CD4-positive, alpha-beta T cell treated with Interleukin-6 at 100 ng/mL for 8 hours (primary cell): ENCODE data around the gene LDLRAD3.

ENCODE experiments used
- DNase-seq: peaks from one replicate; pipeline ENCODE4 v3.0.0-alpha.2; 2020; ENCODE audit warnings: mixed read lengths, low spot score

The LDLRAD3 gene

DNA sequence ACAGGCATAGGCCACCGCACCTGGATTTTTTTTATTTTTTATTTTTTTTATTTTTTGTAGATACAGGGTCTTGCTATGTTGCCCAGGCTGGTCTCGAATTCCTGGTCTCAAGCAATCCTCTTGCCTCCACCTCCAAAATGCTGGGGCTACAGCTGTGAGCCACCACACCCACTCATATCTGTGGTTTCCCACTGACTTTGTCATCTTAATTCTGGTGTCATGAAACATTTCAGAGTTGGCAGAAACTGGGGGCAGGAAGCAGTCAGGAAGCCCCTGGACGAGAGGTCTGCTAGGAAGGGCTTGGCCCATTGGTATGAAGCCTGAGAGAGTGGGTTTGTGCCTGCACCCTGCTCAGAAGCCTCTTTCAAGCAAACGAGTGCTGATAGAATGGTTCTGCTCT lies 296.3 kb downstream of the LDLRAD3 start:
- no peak for DNase-seq

DNA sequence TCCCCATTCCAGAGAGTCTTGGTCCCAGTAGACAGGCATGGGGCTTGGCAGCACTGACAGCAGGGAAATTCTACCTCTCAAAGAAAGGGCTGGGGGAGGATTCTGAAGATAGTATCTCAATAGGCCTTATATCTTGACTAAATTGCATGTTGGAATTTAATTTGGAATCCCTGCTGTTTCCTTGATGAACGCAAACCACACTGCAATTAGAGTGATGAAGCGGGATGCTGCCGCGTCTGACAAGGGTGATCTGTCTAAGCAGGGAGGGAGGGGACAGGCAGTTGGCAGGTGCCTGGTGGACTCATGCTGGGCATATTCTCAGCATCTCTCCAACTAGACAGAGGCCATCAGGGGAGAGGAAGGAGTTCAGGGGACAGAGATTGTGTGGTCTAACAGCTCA lies 296.9 kb downstream of the LDLRAD3 start:
- DNase-seq = no peak

DNA sequence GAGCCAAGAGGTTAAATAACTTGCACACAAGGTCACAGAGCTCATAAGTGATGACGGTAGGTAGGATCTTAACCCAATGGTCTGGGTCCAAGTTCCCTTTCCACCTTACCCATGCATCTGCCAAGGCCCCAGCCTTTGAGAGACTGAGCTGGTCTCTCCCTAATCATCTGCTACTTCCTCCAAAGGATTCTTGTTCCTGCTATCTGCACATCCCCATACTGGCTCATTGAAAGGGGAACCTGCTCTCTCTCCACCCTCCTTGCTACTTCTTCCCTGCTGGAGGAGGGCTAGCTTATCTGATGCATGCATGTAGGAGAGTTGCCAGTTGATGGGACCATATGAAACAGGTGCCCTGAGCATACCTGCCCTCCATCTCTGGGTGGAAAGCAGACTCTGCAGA lies 297.6 kb downstream of the LDLRAD3 start:
- no peak for DNase-seq

DNA sequence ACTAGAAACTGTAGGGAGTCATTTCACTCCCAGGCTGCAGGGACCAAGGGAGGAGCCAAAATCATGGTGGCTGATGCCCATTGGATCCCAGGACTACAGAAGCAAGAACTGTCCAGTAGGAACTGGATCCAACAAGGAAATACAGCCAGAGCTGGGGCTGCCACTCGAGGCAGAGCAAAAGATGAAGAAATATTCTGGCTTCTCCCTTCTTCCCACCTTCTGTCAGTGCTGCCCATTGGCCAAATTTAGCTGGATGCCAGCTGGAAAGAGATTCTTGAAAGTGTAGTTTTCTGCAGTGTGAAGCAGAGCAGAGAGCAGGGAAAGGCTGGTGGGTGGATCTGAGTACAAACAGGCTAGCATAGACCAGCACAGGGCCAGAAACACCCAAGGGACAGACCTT lies 299.8 kb downstream of the LDLRAD3 start:
- DNase-seq = no peak

DNA sequence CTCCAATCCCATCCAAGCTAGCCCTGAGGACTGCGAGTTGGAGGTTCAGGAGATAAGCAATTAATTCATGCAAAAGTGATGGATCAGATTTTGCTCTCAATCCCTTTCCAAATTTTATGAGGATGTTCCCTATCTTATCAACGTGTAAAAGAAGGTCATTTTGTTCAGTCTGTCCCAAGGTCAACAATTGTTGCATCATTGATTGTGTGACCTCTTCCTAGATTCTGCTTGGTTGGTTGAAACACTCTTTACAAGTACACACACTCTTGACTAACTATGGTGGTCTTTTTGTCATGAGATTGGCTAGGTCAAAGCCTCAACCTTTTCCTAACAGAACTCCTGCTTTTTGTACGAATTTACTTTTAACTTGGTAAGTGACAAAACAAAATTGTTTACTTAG lies 303.6 kb downstream of the LDLRAD3 start:
- no peak for DNase-seq

DNA sequence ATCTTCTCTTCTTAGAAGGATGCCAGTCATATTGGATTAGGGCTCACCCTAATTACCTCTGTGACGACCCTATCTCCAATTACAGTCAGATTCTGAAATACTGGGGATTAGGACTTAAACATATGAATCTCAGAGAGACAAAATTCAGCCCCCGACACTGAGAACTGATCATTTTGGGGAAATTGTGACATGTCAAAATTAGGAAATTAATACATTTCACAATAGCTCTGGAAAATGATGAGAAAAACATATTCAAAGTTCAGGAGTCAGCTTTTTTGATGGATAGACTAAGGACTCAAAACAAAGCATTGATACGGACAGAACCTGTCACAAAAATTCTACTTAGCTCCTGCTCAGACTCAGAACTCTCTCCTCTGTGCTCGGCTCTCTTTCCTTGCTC lies 304.6 kb downstream of the LDLRAD3 start:
- no peak for DNase-seq

DNA sequence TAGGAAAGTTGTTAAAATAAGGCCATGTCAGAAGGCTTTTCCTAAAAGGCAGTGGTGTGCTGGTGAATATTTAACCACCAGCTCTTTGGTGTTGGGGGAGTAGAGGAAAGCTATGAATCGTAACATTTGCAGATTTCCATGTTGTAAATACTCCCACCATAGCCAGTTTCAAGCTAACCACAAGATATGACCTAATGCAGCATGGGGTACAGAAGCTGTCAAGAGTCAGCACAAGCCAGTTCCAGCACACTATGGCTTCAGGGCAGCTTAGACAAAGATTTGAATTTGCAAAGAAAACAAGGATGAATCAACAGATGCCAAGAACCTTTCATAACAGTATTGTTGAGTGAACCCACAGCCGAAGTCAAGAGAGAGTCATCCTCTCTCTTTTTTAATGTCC lies 305.4 kb downstream of the LDLRAD3 start:
- DNase-seq = no peak

DNA sequence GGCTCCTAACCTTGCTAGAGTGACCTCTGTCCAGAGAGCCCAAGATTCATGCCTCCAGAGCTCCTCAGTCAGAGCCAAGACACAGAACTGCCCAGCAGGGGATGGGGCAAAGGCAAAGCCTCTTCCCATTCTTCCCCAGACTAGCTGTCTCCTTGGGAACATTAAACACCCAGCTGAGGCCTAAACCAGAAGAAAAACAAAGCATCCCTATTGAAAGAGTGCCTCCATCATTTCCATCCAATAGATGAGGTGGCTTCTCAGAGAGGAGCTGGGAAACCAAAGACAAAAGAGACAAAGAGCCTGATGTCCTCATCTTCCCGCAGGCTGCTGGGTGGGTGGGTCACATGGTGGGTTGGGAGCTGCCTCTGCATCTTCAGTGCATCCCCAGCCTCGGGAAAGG lies 308.0 kb downstream of the LDLRAD3 start:
- DNase-seq = no peak

DNA sequence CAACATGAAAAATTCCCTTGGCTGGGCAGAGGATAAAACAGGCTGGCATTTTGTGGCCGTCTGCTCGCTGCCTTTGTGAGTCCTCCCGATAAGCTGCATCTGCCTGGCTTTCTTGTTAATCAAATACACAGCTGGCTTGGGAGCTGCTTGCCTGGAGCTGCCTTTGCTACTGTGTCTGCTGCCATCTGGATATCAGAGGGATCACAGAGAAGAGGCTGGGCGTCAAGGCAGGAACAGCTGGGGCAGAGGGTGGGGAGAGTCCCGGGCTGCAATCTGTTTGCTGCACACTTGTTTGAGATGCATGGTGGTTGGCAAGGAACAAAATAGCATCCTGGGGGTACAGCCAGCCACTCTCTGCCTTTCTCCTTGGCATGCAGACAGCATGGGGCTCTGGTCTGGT lies 309.4 kb downstream of the LDLRAD3 start:
- DNase-seq = no peak

DNA sequence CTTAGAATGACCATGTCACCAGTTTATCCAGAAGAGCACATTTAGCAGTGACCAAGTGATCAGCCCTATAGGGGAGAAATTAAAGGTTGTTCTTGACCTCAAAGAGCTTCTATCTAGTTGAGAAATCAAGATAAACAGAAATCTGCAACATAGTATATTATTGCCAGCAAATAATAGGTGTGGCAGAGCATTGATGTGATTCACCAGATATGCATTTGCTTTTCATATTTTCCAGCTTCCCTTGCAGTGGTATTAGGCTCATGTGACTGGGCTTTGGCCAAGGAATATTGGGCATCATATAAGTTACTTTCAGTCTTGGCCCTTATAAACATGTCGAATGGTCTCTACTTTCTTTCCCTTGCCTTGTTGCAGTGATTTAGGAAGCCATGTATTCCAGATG lies 310.9 kb downstream of the LDLRAD3 start:
- DNase-seq = no peak

DNA sequence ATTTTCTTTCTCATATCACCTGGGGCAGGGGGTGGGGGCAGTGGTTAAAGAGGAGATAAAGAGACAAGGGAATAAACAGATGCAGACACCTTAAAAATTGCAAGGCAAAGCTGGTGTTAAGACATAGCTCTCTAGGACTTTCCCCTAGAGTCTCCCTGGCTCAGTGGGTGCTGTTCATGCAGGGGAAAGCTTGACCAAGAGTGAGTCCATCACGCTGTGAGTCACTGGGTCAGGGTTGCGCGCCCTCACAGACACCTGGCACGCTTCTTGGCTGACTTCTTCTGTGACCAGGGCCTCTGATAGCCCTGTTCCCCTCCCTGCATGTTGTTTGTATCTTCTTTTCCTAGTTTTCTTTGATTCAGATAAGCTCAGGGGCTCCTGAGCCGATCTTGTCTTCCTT lies 313.5 kb downstream of the LDLRAD3 start:
- no peak for DNase-seq

DNA sequence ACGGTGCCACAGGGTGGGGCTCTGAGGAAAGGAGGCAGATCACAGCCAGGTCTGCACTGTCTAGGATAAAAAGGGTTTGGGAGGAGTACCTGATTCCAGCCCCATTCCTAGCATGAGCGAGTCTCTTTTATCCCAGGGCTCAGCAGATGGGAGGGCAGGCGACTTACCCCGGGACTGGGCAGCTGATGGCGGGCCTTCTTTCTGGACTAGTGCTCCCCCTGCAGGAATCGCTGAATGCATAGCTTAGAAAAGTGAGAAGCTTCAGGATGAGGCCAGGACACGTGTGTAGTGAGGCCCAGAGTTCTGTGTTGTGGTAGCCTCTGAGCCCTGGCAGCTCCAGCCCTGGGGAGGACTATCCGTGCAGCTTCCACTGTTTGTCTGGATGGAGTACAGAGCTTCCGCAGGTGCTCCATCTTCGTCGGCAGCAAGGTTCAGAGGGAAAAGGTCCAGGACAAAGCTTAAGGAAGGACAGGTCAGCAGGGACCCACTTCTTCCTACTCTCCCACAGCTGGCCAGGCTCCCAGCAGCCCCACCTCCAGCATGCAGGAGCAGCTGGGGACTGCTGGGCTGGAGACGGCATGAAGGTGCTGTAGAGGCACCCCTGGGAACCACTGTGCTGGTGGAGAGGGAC lies 315.0 kb downstream of the LDLRAD3 start:
- no peak for DNase-seq

DNA sequence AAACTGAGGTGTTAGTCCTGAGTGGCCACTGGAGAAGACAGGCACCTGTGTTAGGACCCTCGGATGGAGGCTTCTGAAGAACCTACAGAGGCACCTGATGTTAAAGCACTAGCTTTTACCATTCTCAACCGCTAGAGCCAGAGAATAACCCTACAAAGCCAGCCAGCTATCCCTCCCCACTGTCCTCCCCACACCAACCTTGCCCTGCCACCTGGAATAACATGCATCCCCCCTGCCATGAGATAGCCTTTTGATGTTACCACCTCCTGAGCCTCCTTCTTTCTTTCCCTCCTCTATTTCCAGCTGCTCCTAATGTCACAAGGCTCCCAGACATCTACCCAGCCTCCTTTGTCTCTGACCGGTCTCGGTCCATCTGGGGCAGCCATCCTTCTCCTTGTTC lies 317.2 kb downstream of the LDLRAD3 start:
- DNase-seq = no peak

DNA sequence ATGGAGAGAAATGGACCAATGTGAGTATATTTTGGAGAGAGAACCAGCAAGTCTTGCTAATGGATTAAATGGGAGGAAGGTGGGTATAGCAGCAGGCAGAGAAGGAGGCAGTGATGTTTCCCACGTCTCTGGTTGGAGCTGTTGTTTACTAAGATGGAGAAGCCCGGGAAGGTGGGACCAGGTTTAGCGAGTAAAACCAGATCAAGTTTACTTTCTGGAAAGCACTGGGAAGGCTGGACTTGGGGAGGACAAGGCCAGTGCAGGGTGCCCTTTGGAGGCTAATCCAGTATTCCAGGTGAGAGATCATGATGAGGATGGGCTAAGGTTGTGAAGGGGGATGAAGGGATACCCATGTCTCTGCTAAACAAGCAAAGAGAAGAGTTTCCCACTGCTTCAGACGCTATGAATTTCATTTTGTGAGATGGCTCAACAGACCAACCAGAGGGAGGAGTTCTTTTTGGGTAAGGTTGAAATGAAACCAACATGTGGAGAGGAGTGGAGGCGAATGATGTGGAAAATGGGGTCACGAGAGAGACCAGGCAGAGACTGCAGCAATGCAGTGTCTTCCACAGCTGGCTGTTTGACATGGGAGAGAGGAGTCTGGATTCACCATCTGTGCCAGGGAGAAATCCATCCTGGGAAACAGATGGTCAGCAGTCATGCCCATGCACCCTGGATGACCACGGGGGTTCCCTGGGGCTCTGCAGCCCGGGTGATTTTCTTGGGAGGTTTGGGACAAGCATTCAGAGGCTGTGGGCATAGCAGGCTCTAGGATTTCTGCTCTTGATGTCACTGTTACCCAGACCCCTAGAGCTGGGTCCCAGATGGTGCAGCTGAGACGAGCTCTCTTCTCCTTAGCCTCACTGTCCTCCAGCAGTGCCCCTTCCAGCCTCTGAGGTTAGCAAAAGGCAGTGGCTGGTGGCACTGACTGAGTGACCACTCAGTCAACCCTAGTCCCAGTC lies 320.4 kb downstream of the LDLRAD3 start:
- no peak for DNase-seq

DNA sequence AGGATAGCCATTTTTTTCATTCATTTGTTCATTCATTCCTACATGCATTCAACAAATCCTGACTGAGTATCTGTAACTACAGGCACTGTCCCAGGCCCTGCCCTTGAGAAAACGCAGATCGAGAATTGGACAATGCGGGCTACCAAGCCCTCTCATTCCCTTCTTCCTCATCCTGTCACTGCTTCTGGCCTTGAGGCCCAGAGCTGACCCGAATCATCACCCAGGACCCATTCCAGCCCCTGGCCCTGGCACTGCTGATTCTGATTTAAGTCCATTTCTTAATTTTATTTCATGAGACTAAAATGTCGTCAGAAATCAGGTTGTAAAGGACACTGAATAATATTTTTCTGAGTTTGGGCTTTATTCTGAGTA lies 321.1 kb downstream of the LDLRAD3 start:
- DNase-seq = no peak

DNA sequence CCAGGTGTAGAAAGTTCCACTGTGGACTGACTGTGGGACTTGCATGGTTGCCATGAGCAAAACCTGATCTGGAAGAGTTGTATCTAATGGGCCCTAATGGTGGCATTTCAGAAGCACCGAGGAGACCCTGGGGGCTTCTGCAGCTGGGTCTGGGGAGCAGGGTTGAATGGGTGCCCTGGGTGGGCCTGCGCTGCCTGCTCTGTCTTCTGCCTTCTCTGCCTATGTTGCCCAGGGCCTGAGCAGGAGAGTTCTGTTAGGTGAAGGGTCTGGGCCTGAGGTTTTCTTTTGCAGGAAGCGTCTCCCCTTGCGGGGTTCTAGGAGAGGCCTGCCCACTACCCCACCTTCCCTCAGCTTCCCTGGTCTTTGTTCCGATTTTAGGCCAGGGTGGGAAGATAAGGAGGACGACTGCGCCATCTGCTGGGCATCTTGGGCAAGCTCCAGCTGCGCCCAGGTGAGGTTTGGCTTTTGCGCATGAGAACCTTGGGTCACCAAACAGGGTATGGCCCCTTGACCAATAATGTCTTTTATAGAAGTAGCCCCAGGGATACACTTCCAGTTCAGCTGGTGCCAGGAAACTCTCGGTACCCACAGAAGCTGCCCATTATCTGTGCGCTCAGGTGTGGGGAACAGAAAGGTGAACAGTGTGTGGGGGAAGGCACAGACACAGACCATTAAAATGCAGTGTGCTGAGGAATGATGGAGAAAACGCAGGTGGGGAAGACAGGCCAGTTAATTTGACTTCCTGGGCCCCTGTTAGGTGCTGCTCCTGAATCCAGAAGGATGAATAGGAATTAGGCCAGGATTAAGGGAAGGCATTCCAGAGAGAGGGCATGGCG lies 322.1 kb downstream of the LDLRAD3 start:
- DNase-seq = peak; percentile 33

DNA sequence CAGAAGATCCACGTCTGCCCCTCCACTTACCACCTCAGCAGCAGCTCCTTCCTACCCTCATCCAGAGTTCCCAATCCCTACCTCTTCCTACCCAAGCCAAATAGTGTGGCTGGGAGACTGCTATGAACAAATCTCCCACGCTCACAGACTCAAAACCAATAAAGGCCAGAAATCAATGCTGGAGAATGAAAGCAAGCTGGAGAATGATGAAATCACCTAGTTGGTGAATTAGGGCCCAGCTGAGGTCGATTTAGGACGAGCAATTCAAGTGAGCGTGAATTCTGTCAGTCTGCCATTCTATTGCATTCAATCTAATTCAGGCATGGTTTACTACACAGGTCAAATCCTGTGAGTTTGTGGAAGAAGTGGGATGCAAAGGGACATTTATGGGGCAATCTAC lies 322.9 kb downstream of the LDLRAD3 start:
- no peak for DNase-seq

DNA sequence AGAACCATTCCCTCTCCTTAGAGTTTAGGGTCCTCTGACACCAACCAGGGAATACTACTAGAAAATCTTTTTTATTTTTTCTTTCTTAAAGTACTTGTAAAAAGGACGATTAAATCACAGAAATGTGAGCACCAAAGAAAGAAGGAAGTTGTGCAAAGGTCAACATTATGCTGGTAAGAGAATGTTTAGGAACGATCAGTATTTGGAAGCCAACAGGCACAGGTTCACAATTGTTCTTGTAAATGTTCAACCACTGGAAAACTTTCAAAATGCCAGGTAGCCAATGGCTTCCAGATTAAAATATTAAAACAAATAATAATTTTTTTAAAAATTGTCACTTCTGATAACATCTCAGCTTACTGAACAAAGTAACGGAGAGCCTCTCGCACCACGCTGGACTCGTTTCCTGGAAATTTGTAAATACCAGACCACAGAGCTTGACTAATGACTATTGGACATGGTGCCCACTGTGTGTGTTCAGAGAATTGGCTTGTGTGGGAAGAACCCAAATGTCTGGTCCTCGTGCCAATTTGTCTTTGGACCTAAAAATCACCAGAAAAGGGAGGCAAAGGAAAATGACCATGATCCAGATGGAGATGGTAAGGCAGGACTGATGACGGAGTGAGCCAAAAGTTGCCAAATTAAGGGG lies 324.6 kb downstream of the LDLRAD3 start:
- DNase-seq = no peak

DNA sequence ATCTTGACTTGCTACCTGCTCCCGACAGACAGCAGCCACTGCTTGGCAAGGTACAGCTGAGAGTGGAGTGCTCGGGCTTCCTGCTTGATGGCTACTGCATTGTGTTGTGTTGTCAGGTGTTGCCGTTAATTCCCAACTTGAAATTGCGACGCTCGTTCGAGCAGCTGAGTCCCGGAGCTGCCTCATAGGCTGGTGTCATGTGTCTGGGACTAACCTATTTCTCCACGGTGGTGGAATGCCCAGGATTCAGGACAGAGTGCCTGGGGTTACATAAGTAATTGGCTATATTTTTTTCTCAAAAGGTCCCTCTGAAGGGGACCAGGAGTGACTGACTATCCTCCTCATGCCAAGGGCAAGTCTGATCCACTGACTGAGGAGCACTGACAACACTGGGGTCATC lies 326.8 kb downstream of the LDLRAD3 start:
- DNase-seq = no peak

DNA sequence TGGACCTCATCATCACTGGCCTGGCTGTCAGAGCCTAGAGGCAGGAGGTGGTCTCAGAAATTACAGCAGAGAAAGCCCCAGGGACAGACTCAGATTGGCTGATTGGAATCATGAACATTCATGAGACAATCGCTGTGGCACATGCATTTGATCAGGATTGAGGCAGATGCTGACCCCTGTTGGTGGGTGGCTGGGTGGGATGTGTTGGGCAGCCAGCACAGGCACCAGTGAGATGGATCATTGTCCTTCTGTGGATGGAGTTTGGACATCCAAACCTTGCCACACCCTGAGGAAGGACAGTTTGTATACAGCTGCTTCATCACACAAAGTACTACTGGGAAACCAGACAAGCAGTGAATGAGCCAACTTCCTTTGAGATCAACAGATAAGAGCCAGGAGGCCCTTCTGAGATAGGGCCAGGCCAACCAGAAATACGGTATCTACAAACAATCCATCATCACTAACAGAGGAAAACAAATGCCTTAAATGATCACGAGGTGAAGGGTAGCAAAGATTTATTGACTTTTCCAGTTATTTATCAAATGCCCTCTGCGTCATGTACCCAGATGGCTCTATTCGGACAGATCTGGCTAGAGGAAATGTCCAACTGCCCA lies 328.0 kb downstream of the LDLRAD3 start:
- no peak for DNase-seq

DNA sequence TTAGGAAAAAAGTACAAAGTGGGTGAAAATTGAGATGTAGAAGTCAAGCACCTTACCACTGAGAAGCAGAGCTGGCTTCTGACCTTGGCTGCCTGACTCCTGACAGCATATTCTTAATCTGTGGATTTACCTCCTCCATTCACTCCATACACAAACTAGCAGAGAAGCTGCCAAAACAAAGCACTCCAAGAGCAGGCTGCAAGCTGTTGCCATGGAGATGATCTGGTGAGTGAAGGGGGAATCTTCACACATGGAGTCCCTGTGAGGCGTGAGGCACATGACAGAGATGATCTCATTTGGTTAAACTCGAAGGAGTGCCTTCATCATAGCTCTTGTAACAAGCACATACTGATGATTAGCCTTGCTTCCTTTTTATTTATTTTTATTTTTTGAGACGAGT lies 329.2 kb downstream of the LDLRAD3 start:
- DNase-seq = no peak

DNA sequence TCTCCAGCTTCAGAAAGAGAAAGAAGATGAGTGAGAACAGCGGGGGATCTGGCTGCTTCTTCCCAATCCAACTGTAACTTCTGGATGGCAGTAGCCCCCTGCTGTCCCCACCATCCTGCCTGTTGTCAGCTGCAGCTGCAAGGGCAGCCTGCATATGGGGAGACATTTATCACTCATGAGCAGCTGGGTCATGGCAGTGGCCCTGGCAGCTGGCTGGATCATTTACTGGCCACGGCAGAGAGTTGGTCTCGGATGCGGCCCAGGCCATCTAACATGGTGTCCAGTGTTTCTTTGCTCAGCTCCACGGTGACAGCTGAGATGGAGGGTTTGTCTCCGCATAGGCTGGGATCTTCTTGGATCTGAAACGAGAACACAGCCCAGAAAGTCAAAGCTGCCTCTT lies 330.6 kb downstream of the LDLRAD3 start:
- no peak for DNase-seq
